Measurements from ENCODE around the gene SLC27A5.
A peak's percentile ranks its signal among the peaks of the same experiment; 100 is the strongest.

Gene SLC27A5

GRCh38 chr19:58511353-58512208, at the start of gene SLC27A5:
Gene SLC27A5, minus strand, starts transcription at chr19:58511992. Its CDS starts 37 bp downstream, at chr19:58511955.
- TF ChIP-seq ZNF274 (IDR thresholded peaks at IDR 0.05; ENCODE audit: low read depth, low read length), result no peak
- no peak within 1 kb of the TSS for H3K4me3 ChIP-seq (ENCODE audit: low read length)

- no peak for TF ChIP-seq ZNF274 (IDR thresholded peaks at IDR 0.05; ENCODE audit: low read depth, low read length)
- no peak overlapping the region for H3K4me3 ChIP-seq (ENCODE audit: low read length)
Measured at GRCh38 chr19:58560921-58561320, 49.1 kb upstream of the SLC27A5 start.

- peak overlapping the region; percentile 86 for H3K4me3 ChIP-seq (ENCODE audit: low read length)
- TF ChIP-seq ZNF274 (IDR thresholded peaks at IDR 0.05; ENCODE audit: low read depth, low read length), result no peak
Measured at GRCh38 chr19:58560007-58560887, 48.5 kb upstream of the SLC27A5 start.

- TF ChIP-seq ZNF274 (IDR thresholded peaks at IDR 0.05; ENCODE audit: low read depth, low read length), result no peak
- H3K4me3 ChIP-seq (ENCODE audit: low read length), result peak overlapping the region; percentile 86
Measured at GRCh38 chr19:58559275-58560006, 47.6 kb upstream of the SLC27A5 start.

GRCh38 chr19:58558623-58559274, 47.0 kb upstream of the SLC27A5 start:
- H3K4me3 ChIP-seq (ENCODE audit: low read length), result peak overlapping the region; percentile 97
- no peak for TF ChIP-seq ZNF274 (IDR thresholded peaks at IDR 0.05; ENCODE audit: low read depth, low read length)

- peak within 1 kb of the TSS; percentile 97 for H3K4me3 ChIP-seq (ENCODE audit: low read length)
Measured at GRCh38 chr19:58558066-58558622, 46.4 kb upstream of the SLC27A5 start, which contains the start of gene UBE2M. Gene UBE2M, minus strand, starts transcription at chr19:58558611. Its CDS starts 230 bp downstream, at chr19:58558381.

GRCh38 chr19:58557221-58558065, 45.7 kb upstream of the SLC27A5 start:
- TF ChIP-seq ZNF274 (IDR thresholded peaks at IDR 0.05; ENCODE audit: low read depth, low read length), result no peak
- peak overlapping the region; percentile 97 for H3K4me3 ChIP-seq (ENCODE audit: low read length)

More at GRCh38 chr19:58558066-58558622, 46.4 kb upstream of the SLC27A5 start, which contains the start of gene UBE2M:
- no peak for TF ChIP-seq ZNF274 (IDR thresholded peaks at IDR 0.05; ENCODE audit: low read depth, low read length)

- H3K4me3 ChIP-seq (ENCODE audit: low read length), result peak overlapping the region; percentile 97; the same call in 1 of the 2 replicates
- TF ChIP-seq ZNF274 (IDR thresholded peaks at IDR 0.05; ENCODE audit: low read depth, low read length), result no peak
Measured at GRCh38 chr19:58556622-58557220, 44.9 kb upstream of the SLC27A5 start.

GRCh38 chr19:58555920-58556621, 44.3 kb upstream of the SLC27A5 start:
- H3K4me3 ChIP-seq (ENCODE audit: low read length), result no peak overlapping the region; the same call in 1 of the 2 replicates
- TF ChIP-seq ZNF274 (IDR thresholded peaks at IDR 0.05; ENCODE audit: low read depth, low read length), result no peak

- TF ChIP-seq ZNF274 (IDR thresholded peaks at IDR 0.05; ENCODE audit: low read depth, low read length), result no peak
- peak overlapping the region; percentile 37; the same call in 1 of the 2 replicates for H3K4me3 ChIP-seq (ENCODE audit: low read length)
Measured at GRCh38 chr19:58555369-58555885, 43.6 kb upstream of the SLC27A5 start.
